Fibroblast of the aortic adventitia (primary cell): Measurements from ENCODE around the gene RSPRY1. TPM values are rescaled to one million over a fixed set of nuclear protein-coding genes. Genes with fewer than 3 reads are reported as not detected.

Experiments used
- DNase-seq: peaks from one replicate; pipeline ENCODE4 v3.0.0-alpha.2; 2010; ENCODE audit warnings: low read depth
- H3K4me3 ChIP-seq: 2 replicates; pipeline ENCODE4 v1.5.1; 2011; ENCODE audit warnings: low read depth, mild to moderate bottlenecking, control low read depth, low read length, moderate library complexity
- CTCF ChIP-seq: IDR thresholded peaks from 2 replicates; pipeline ENCODE4 v1.5.1; 2011; ENCODE audit warnings: mild to moderate bottlenecking, low read length, control low read depth, inconsistent platforms; ENCODE audit not compliant: insufficient read depth
- total RNA-seq: library from RNA; depleted of rRNA; stranded (reverse); fragments of >200 nt; gene quantifications from 2 replicates; pipeline ENCODE4 v1.2.3, GENCODE V29; 2012; ENCODE audit warnings: low replicate concordance

RSPRY1 gene
- total RNA-seq, 1 donor = 49.8 TPM

DNA sequence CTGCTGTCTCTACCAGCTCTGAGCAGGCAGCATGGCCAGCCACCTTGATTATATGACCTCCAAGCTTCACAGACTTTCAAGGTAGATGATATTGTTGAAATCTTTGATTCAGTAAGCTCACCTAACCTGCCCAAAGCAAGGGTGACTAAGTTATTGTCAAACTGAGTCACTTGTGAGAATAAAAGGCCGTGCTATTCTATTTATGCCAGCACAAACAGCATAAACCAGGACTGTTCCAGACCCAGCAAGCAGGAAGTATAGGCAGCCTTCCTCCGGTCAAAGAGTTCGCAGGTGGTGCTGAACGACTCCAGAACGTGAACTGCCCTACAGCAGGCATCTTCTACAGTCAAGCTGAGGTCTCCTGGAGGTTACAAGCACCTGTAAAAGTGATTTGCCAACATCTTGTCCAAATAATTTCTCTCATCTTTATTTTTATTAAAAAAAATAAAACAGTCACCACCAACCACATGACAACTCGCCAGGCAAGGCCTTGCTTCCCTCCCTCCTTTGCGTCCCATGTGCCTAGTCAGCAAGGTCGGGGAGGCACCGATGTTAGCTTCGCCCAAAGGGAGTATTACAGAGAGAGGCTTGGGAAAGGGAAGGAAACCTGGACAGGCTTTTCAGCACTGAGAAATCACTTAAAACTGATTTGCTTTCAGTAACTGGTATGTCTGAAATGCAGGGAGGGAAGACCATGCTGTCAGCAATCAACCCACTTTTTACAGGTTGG, 69.7 kb downstream of the RSPRY1 start:
- DNase-seq = no peak
- no peak for TF ChIP-seq CTCF
- no peak overlapping the region for H3K4me3 ChIP-seq

- no peak overlapping the region for H3K4me3 ChIP-seq
- TF ChIP-seq CTCF = no peak
- DNase-seq = no peak
Measured at GRCh38 chr16:57256601-57257395, 70.7 kb downstream of the RSPRY1 start.

DNA sequence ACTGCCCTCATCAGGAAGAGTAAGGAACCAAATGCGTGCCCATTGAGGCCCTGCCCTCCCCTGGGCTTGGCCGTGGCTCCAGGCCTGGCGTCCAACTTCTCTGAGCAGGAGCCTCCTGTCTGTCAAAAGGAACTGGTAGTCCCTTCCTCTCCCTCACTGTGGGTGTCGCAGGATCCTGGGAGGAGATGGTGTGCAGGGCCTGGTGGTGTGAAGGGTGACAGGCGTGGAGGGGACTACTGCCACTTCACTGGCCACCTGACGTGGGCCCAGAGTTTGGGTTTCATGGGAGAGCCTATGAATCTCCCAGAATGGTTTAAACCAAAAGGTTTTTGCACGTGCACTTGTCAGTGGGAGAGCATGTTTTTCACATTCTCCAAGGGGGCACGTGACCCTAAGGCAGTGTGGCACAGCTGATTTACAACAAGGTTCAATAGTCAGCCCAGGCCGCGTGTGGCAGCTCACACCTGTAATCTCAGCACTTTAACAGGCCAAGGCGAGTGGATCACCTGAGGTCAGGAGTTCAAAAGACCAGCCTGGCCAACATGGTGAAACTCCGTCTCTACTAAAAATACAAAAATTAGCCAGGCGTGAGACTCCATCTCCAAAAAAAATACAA, 71.4 kb downstream of the RSPRY1 start:
- no peak overlapping the region for H3K4me3 ChIP-seq
- no peak for TF ChIP-seq CTCF
- no peak for DNase-seq

DNA sequence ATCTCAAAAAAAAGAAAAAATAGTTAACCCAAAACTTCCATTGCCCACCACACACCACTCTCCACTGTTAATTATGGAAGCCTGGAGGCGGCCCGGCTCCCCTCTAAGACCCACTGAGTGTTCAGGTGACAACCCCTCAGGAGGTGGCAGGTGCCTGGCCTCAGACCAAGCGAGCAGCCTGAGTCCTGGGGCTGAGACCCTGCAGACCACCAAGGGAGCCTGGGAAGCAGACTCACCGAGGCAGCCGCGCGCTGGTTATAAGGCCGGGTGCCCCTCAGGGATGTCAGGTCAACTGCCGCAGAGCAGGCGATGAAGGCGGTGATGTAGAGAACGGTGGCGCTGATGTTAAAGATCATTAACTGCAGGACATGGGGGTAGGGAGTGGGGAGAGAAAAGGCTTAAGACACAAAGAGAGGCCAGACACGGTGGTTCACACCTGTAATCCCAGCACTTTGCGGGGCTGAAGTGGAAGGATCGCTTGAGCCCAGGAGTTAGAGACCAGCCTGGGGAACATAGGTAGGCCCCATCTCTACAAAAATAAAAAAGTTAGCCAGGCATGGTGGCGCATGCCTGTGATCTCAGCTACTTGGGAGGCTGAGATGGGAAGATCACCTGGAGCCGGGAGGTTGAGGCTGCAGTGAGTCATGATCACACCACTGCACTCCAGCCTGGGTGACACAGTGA, 72.2 kb downstream of the RSPRY1 start:
- no peak overlapping the region for H3K4me3 ChIP-seq

GRCh38 chr16:57258910-57259475, 72.9 kb downstream of the RSPRY1 start:
- no peak overlapping the region for H3K4me3 ChIP-seq
- DNase-seq = no peak
- no peak for TF ChIP-seq CTCF

More for the DNA sequence above, 72.2 kb downstream of the RSPRY1 start:
- DNase-seq = no peak
- no peak for TF ChIP-seq CTCF

- peak overlapping the region; percentile 32 for H3K4me3 ChIP-seq
- peak; percentile 73 for DNase-seq
- TF ChIP-seq CTCF = no peak
Measured at GRCh38 chr16:57260294-57260929, 74.3 kb downstream of the RSPRY1 start.
